NB4 (cell line): ENCODE results near the gene SRC.

Experiments
- DNase-seq: peaks from one replicate; pipeline ENCODE4 v3.0.0; 2010; ENCODE audit warnings: low read depth
- H3K4me3 ChIP-seq: one replicate; pipeline ENCODE4 v1.5.1; 2011; ENCODE audit warnings: mild to moderate bottlenecking, low read depth, low read length, moderate library complexity
- MAX ChIP-seq: IDR thresholded peaks from 2 replicates; pipeline ENCODE4 v1.6.1; 2011; ENCODE audit warnings: low read depth, low read length
- MYC ChIP-seq: IDR thresholded peaks from 2 replicates; pipeline ENCODE4 v1.6.1; 2011; ENCODE audit warnings: low read depth, low read length
- POLR2A ChIP-seq: IDR thresholded peaks from 2 replicates; pipeline ENCODE4 v1.6.1; 2011; ENCODE audit warnings: mild to moderate bottlenecking; ENCODE audit not compliant: insufficient read length; ENCODE audit errors: extremely low read depth
- TF ChIP-seq, protein P1 (sequence below): IDR thresholded peaks from one replicate; pipeline ENCODE4 v1.5.1; 2012; ENCODE audit warnings: low read depth, low read length

The SRC gene

GRCh38 chr20:37401282-37401929 lies 55.5 kb downstream of the SRC start:
- H3K4me3 ChIP-seq, result no peak overlapping the region
- DNase-seq, result no peak
- TF ChIP-seq POLR2A, result no peak
- no peak for TF ChIP-seq MYC

DNA sequence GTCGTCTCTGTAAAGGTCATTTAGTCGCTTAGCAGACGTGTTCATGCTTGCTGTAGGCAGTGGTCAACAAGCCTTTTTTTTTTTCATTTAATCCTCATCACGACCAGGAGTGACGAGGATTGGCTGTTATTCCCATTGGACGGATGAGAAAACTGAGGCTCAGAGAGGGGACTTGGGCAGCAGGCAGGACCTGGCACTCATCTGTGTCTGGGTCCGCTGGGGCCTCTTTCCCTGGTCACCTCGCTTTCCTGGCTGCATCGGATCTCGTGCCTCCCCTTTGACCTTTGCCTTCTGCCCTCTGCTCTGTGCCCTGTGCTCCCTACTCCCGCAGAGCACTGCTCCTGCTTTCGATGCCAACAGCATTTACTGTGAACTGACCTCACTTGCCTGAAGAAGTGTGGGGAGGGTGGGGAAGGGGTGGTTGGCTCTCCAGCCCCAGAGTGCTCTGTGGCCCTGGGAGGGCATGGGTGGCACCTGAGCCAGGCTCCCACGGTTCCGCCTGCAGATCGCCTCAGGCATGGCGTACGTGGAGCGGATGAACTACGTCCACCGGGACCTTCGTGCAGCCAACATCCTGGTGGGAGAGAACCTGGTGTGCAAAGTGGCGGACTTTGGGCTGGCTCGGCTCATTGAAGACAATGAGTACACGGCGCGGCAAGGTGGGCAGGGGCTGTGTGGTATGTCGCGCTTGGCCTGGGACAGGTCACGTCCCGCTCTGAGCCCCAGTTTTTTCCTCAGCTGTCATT lies 56.2 kb downstream of the SRC start:
- H3K4me3 ChIP-seq, result no peak overlapping the region
- no peak for DNase-seq
- TF ChIP-seq, protein P1, sequence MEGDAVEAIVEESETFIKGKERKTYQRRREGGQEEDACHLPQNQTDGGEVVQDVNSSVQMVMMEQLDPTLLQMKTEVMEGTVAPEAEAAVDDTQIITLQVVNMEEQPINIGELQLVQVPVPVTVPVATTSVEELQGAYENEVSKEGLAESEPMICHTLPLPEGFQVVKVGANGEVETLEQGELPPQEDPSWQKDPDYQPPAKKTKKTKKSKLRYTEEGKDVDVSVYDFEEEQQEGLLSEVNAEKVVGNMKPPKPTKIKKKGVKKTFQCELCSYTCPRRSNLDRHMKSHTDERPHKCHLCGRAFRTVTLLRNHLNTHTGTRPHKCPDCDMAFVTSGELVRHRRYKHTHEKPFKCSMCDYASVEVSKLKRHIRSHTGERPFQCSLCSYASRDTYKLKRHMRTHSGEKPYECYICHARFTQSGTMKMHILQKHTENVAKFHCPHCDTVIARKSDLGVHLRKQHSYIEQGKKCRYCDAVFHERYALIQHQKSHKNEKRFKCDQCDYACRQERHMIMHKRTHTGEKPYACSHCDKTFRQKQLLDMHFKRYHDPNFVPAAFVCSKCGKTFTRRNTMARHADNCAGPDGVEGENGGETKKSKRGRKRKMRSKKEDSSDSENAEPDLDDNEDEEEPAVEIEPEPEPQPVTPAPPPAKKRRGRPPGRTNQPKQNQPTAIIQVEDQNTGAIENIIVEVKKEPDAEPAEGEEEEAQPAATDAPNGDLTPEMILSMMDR, result no peak
- TF ChIP-seq MAX (no peak), MYC (no peak), POLR2A (no peak)

DNA sequence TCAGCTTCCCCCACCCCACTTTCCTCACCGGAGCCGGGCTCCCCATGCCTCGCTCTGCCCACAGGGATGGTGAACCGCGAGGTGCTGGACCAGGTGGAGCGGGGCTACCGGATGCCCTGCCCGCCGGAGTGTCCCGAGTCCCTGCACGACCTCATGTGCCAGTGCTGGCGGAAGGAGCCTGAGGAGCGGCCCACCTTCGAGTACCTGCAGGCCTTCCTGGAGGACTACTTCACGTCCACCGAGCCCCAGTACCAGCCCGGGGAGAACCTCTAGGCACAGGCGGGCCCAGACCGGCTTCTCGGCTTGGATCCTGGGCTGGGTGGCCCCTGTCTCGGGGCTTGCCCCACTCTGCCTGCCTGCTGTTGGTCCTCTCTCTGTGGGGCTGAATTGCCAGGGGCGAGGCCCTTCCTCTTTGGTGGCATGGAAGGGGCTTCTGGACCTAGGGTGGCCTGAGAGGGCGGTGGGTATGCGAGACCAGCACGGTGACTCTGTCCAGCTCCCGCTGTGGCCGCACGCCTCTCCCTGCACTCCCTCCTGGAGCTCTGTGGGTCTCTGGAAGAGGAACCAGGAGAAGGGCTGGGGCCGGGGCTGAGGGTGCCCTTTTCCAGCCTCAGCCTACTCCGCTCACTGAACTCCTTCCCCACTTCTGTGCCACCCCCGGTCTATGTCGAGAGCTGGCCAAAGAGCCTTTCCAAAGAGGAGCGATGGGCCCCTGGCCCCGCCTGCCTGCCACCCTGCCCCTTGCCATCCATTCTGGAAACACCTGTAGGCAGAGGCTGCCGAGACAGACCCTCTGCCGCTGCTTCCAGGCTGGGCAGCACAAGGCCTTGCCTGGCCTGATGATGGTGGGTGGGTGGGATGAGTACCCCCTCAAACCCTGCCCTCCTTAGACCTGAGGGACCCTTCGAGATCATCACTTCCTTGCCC lies 57.4 kb downstream of the SRC start:
- TF ChIP-seq MYC (no peak), MAX (no peak), POLR2A (no peak)
- TF ChIP-seq, protein P1, result no peak
- no peak overlapping the region for H3K4me3 ChIP-seq
- DNase-seq, result no peak

GRCh38 chr20:37404461-37404890 lies 58.5 kb downstream of the SRC start:
- H3K4me3 ChIP-seq, result no peak overlapping the region
- no peak for TF ChIP-seq MAX
- no peak for TF ChIP-seq MYC
- TF ChIP-seq POLR2A, result no peak
- TF ChIP-seq, protein P1, result no peak
- no peak for DNase-seq

- no peak for DNase-seq
- H3K4me3 ChIP-seq, result no peak overlapping the region
- TF ChIP-seq, protein P1, result no peak
- TF ChIP-seq POLR2A (no peak), MYC (no peak), MAX (no peak)
Observed at GRCh38 chr20:37405351-37405897, 59.5 kb downstream of the SRC start.
